Measurements from ENCODE around the gene GALR3. TPM values are rescaled to one million over a fixed set of nuclear protein-coding genes. Genes with fewer than 3 reads are reported as not detected.

The GALR3 gene
- total RNA-seq, 1 donor from 2014 or later: 0.17 TPM

DNA sequence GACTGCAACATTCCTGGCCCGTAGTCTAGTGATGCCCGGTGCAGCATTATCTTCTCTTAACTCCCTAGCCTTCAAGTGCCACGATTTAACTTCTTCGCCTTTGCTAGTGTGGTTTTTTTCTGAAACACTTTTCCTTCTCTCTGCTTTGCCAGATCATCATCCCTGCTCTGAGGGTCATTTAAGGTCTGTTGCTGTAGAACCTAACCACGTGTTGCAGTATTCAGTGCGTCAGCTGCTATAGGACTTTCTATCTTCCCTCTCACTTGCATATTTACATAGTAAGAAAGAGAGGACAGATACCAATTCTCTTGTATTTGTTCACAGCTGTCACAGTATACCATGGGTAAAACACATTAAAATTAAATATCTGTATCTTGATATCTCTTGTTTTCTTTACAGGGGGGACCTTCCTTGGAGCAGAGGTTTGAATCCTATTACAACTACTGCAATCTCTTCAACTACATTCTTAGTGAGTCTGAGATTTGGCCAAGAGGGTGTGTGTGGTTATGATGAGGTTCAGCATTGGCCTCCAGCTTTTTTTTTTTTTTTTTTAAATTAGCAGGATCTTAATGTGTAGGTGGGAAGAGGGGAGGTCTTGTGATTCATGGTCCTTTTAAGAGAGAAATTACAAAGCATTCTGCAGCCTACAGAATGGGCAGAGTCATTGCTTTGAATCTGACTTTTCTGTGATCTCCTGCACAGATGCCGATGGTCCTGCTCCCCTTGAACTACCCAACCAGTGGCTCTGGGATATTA, 39.6 kb downstream of the GALR3 start:
- intact Hi-C loops (cut with micrococcal nuclease): loop anchor here (1.0 to 5.0 kb wide), 4 partner anchors 13 to 325 kb away; partner anchors contain the start of gene EIF3L

DNA sequence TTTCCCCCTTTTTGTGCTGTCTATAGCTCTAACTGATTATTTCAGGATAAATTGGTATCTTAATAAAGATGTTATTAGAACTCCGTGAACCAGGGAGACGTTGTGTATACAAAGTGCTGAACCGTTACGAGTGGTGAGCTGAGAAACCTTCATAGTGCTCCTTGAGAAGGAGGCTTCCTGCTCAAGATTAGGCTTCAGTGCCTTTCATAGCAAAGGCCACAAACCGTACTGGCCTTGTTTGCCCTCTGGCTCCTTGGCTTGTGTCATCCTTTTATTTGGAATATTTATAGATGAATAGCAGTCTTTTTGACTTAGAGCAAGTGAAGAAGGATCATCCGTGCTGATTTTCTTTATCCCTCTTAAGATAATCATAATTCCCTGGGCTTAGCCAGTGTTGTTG, 42.3 kb downstream of the GALR3 start:
- intact Hi-C loops (cut with micrococcal nuclease): no loop called here

DNA sequence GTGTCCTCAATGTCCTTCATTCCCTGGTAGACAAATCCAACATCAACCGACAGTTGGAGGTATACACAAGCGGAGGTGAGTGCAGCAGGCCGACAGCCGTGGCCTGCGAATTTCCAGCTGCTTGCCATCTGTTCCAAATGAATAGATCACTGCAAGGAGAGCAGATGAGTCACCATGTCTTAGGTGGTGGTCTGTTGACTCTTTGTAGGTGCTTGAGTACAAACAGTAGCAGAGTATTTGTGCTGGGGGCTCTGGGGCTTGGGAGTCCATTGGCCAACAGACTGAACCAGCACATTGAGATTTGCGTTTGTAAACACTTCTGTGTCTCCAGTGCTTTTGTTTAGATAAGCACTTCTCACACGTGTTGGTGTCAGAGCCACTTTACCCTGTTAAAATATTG, 47.1 kb downstream of the GALR3 start:
- intact Hi-C loops (cut with micrococcal nuclease): no loop called here

Other genes with a start within 250 kb of the GALR3 start
- 0.39 TPM in 1 of 2 replicates, not detected in the other for gene LGALS2, start 243.3 kb upstream of the GALR3 start, total RNA-seq
- 65.1 and 67.2 TPM in 2 replicates for gene GGA1, start 214.5 kb upstream of the GALR3 start, total RNA-seq
- gene SH3BP1, start 183.7 kb upstream of the GALR3 start, total RNA-seq: 183 and 187 TPM in 2 replicates
- 17.7 and 20.6 TPM in 2 replicates for gene PDXP, start 164.7 kb upstream of the GALR3 start, total RNA-seq
- 791 and 792 TPM in 2 replicates for gene LGALS1, start 147.7 kb upstream of the GALR3 start, total RNA-seq
- gene NOL12, start 137.0 kb upstream of the GALR3 start, total RNA-seq: 53.4 and 55.6 TPM in 2 replicates
- 41.0 and 45.8 TPM in 2 replicates for gene TRIOBP, start 126.3 kb upstream of the GALR3 start, total RNA-seq
- 15.5 and 16.6 TPM in 2 replicates for gene GCAT, start 15.4 kb upstream of the GALR3 start, total RNA-seq
- gene ANKRD54, start 21.0 kb downstream of the GALR3 start, total RNA-seq: 25.8 and 27.1 TPM in 2 replicates
- gene EIF3L, start 26.0 kb downstream of the GALR3 start, total RNA-seq: 374 and 376 TPM in 2 replicates
- gene MICALL1, start 82.9 kb downstream of the GALR3 start, total RNA-seq: 35.1 and 37.3 TPM in 2 replicates
- not detected in 2 replicates for gene C22orf23, start 130.2 kb downstream of the GALR3 start, total RNA-seq
- 71.7 and 75.6 TPM in 2 replicates for gene POLR2F, start 130.3 kb downstream of the GALR3 start, total RNA-seq
- gene SOX10, start 161.2 kb downstream of the GALR3 start, total RNA-seq: not detected in 2 replicates
- 10.3 and 13.0 TPM in 2 replicates for gene PICK1, start 234.0 kb downstream of the GALR3 start, total RNA-seq